ENCODE data around the gene TOMM5.

TOMM5 gene

GRCh38 chr9:37565661-37566618, 26.5 kb downstream of the TOMM5 start:
- H3K27ac ChIP-seq (ENCODE audit: low read depth, low read length), result peak overlapping the region; percentile 83
- peak overlapping the region; percentile 73 for H3K4me2 ChIP-seq (ENCODE audit: low read length)

GRCh38 chr9:37564916-37565315, 27.5 kb downstream of the TOMM5 start:
- Histone ChIP-seq H3K4me1 (ENCODE audit: control insufficient read depth, low read length) (peaks cover 67% of the 10 kb centered on the region), H3K9me3 (ENCODE audit: control insufficient read depth, insufficient read depth, low read length) (peaks cover 22% of the 10 kb centered on the region), H4K20me1 (ENCODE audit: control insufficient read depth, insufficient read depth, low read depth, low read length) (no peaks in the 10 kb centered on the region), H3K4me3 (ENCODE audit: low read length) (peak overlapping the region; percentile 62; the same call in 1 of the 2 replicates), H3K27me3 (ENCODE audit: control insufficient read depth, low read length) (no peaks in the 10 kb centered on the region), H3K79me2 (ENCODE audit: control insufficient read depth, low read length) (peaks cover 36% of the 10 kb centered on the region), H3K27ac (ENCODE audit: low read depth, low read length) (peak overlapping the region; percentile 83), H3F3A (ENCODE audit: control insufficient read depth, insufficient read depth) (peaks cover 3% of the 10 kb centered on the region; the same call in 1 of the 2 replicates), H3K4me2 (ENCODE audit: low read length) (peak overlapping the region; percentile 73), H3K9me2 (replicated peaks; ENCODE audit: control insufficient read depth, low read length) (no peaks in the 10 kb centered on the region), H3K36me3 (ENCODE audit: control insufficient read depth, low read length) (peaks cover 31% of the 10 kb centered on the region)
- TF ChIP-seq, protein P1, sequence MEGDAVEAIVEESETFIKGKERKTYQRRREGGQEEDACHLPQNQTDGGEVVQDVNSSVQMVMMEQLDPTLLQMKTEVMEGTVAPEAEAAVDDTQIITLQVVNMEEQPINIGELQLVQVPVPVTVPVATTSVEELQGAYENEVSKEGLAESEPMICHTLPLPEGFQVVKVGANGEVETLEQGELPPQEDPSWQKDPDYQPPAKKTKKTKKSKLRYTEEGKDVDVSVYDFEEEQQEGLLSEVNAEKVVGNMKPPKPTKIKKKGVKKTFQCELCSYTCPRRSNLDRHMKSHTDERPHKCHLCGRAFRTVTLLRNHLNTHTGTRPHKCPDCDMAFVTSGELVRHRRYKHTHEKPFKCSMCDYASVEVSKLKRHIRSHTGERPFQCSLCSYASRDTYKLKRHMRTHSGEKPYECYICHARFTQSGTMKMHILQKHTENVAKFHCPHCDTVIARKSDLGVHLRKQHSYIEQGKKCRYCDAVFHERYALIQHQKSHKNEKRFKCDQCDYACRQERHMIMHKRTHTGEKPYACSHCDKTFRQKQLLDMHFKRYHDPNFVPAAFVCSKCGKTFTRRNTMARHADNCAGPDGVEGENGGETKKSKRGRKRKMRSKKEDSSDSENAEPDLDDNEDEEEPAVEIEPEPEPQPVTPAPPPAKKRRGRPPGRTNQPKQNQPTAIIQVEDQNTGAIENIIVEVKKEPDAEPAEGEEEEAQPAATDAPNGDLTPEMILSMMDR (IDR thresholded peaks at IDR 0.05; ENCODE audit: low read depth, low read length, poor library complexity, severe bottlenecking), result no peak
- no peak for TF ChIP-seq EZH2phosphoT487 (IDR thresholded peaks at IDR 0.05; ENCODE audit: borderline replicate concordance, low read length)

More at GRCh38 chr9:37565661-37566618, 26.5 kb downstream of the TOMM5 start:
- H3K9me3 ChIP-seq (ENCODE audit: control insufficient read depth, insufficient read depth, low read length), result peaks cover 22% of the 10 kb centered on the region
- no peaks in the 10 kb centered on the region for H4K20me1 ChIP-seq (ENCODE audit: control insufficient read depth, insufficient read depth, low read depth, low read length)
- peaks cover 31% of the 10 kb centered on the region for H3K36me3 ChIP-seq (ENCODE audit: control insufficient read depth, low read length)
- TF ChIP-seq EZH2phosphoT487 (IDR thresholded peaks at IDR 0.05; ENCODE audit: borderline replicate concordance, low read length), result no peak
- TF ChIP-seq, protein P1 (IDR thresholded peaks at IDR 0.05; ENCODE audit: low read depth, low read length, poor library complexity, severe bottlenecking), result no peak
- peaks cover 3% of the 10 kb centered on the region; the same call in 1 of the 2 replicates for H3F3A ChIP-seq (ENCODE audit: control insufficient read depth, insufficient read depth)
- peak overlapping the region; percentile 62 for H3K4me3 ChIP-seq (ENCODE audit: low read length)
- H3K27me3 ChIP-seq (ENCODE audit: control insufficient read depth, low read length), result no peaks in the 10 kb centered on the region
- H3K9me2 ChIP-seq (replicated peaks; ENCODE audit: control insufficient read depth, low read length), result no peaks in the 10 kb centered on the region
- peaks cover 67% of the 10 kb centered on the region for H3K4me1 ChIP-seq (ENCODE audit: control insufficient read depth, low read length)
- peaks cover 36% of the 10 kb centered on the region for H3K79me2 ChIP-seq (ENCODE audit: control insufficient read depth, low read length)

DNA sequence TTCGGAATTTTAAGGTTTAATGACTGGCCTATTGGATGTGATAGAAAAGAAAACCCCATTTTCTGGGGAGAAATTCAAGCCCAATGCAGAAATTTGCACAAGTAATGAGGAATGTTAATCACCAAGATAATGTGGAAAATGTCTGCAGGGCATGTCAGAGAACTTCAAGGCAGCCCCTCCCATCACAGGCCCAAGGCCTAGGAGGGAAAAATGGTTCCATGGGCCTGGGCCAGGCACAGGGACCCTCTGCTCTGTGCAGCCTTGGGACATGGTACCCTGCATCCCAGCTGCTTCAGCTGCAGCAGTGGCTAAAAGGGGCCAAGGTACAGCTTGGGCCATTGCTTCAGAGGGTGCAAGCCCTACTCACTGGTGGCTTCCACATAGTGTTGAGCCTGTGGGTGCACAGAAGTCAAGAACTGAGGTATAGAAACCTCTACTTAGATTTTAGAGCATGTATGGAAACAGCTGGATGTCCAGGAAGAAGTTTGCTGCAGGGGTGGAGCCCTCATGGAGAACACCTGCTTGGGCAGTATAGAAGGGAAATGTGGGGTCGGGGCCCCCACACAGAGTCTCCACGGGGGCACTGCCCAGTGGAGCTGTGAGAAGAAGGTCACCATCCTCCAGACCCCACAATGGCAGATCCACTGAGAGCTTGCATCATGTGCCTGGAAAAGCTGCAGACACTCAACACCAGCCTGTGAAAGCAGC, 28.4 kb downstream of the TOMM5 start:
- Histone ChIP-seq H3K79me2 (ENCODE audit: control insufficient read depth, low read length) (peaks cover 32% of the 10 kb centered on the region), H3K4me3 (ENCODE audit: low read length) (no peak overlapping the region), H3K36me3 (ENCODE audit: control insufficient read depth, low read length) (peaks cover 31% of the 10 kb centered on the region), H3K9me2 (replicated peaks; ENCODE audit: control insufficient read depth, low read length) (no peaks in the 10 kb centered on the region), H3K4me1 (ENCODE audit: control insufficient read depth, low read length) (peaks cover 62% of the 10 kb centered on the region), H4K20me1 (ENCODE audit: control insufficient read depth, insufficient read depth, low read depth, low read length) (no peaks in the 10 kb centered on the region), H3K27ac (ENCODE audit: low read depth, low read length) (no peak overlapping the region), H3K9me3 (ENCODE audit: control insufficient read depth, insufficient read depth, low read length) (peaks cover 22% of the 10 kb centered on the region), H3K4me2 (ENCODE audit: low read length) (no peak overlapping the region), H3F3A (ENCODE audit: control insufficient read depth, insufficient read depth) (peaks cover 3% of the 10 kb centered on the region; the same call in 1 of the 2 replicates), H3K27me3 (ENCODE audit: control insufficient read depth, low read length) (no peaks in the 10 kb centered on the region)
- TF ChIP-seq, protein P1 (IDR thresholded peaks at IDR 0.05; ENCODE audit: low read depth, low read length, poor library complexity, severe bottlenecking), result no peak
- TF ChIP-seq EZH2phosphoT487 (IDR thresholded peaks at IDR 0.05; ENCODE audit: borderline replicate concordance, low read length), result no peak
